DMS114 treated with DMSO at 0.1 percent for 48 hours (cell line): Measurements from ENCODE around the gene LDLRAD4.

ENCODE experiments used
- DNase-seq: peaks from one replicate; lab custom pipeline; 2025; ENCODE audit not compliant: unreplicated experiment; lab: John Stamatoyannopoulos, UW

LDLRAD4 gene

DNA sequence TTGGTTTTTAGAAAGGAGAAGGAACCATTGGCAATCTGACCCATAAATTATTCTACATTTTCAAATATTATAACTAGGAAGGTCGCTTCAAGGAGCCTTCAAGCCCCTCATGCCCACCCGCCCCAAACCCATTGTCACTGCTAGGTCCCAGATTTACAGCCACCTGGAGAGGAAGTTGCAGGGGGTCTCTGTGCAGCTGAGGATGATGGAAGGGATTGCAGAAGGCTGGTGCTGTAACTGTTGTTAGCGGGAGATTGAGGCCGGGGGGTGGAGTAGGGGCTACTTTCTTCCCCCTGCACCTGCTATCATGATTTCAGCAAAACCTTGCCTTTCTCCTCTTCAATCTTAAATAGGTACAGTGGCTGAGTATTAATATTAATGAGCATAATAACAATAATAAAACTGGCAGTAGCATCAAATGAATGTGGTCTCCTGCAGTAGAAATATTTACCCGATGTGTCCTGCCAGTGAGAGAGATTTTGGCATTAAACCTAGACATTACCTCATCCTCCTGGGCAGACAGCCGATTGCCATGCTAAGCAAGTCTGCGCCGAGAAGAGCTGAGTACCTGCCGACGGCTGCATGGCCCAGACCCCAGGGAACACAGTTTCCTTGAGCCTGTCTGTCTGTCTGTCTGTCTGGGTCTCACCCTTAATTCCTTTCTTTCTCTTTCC is 282.4 kb downstream of the LDLRAD4 start:
- DNase-seq, result no peak

DNA sequence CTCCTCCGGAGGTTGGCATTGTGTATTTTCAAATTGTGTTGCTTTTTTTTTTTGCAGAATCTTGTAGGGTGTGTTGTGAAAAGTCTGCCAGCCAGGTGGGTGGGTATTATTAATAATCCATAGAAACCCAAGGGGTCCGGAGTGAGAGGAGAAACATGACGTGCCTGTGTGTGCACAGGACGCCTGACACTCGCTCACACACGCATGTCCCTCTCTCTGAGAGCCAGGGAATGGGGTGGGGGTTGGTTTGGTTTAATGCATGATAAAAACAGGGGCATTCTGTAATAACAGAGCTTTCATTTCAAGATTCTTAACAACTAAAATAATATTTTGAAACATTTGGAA is 283.0 kb downstream of the LDLRAD4 start:
- DNase-seq, result no peak

DNA sequence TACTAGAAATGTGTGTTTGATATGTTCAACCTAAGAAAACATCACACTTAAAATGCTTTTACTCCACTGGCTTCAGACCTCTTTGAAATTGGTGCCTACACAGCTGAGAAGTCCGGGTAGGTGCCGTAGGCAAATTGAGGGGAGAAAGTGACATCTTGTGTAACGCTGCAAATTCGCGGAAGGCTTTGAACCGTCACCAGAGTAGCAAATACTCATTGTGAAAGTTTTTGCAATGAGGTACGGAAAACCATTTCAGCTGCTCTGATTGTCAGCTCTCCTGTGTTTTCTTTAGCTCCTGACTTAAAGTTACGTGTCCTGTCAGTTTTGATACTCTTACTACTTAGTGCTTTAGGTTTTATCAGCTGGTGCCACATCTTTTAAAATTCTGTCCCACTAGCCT is 283.3 kb downstream of the LDLRAD4 start:
- no peak for DNase-seq

DNA sequence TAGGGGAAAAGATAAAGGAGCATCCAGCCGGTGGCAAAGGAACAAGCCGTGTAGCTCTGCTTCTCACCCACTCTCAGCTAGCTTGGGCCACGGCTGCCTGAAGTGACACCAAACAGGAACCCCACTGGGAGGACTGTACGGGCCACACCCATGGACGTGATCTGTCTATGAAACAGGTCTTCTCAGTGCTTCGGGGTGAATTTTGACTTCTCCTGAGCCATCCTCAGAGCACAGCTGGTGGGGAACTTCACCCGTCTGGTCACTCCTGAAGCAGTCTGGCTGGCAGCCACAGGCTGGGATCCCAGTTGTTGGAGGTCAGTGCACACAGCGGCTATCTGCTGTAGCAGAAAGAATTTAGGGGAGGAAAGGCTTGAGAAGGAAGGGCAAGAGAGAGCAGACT is 284.0 kb downstream of the LDLRAD4 start:
- no peak for DNase-seq

DNA sequence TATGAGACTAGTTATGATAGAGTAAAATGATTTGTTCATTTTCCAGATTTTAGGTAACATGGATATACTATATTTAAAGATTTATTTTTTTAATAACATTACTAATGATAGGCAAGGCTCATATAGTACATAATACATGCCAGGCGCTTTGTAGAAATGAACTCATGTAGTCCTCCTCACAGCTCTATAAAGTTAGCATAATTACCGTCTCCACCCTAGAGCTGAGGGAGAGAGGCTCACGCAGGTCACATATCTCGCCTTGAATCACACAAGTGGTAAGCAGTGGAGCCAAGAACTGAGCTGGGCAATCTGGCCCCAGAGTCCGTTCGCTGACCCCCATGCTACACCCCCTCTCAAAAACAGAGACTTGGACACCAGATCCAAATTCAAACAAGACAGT is 285.3 kb downstream of the LDLRAD4 start:
- DNase-seq, result no peak

DNA sequence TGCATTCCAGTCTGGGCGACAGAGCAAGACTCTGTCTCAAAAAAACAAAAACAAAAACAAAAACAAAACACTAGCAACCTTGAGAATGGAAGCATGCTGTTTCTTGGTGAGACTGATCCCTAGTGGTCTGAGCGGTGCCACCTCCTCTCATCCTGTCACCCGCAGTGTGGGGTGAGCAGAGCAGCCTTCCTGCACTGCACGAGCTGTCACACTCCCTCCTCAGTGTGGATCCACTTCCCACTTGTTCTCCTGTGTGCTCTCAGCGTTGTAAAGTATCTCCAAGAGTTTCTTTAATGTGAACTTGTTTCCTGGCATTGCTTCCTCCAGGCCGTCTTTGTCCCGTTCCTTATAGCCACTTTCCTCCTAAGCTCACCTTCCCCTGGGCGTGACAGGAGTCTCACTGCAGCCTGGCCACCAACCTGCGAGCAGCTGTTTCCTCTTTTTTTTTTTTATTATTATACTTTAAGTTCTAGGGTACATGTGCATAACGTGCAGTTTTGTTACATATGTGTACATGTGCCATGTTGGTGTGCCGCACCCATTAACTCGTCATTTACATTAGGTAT is 287.3 kb downstream of the LDLRAD4 start:
- no peak for DNase-seq

DNA sequence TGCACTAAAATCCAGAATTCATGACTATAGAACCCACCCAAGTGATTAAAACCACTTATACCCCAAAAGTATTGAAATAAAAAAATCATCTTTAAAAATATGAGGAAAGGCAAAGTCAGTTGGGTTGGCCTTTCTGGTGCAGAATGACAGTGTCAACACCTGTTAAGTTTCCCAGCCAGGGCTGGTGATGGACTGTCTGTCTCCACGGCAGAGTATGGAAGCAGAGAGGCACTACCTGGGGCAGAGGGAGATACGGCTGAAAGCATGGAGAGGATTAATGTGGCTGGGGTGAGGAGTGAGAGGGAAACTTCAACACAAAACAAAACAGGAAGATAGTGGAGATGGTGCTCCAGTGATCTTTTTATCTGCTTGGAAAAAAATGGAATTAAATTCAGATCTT is 292.0 kb downstream of the LDLRAD4 start:
- DNase-seq, result no peak

DNA sequence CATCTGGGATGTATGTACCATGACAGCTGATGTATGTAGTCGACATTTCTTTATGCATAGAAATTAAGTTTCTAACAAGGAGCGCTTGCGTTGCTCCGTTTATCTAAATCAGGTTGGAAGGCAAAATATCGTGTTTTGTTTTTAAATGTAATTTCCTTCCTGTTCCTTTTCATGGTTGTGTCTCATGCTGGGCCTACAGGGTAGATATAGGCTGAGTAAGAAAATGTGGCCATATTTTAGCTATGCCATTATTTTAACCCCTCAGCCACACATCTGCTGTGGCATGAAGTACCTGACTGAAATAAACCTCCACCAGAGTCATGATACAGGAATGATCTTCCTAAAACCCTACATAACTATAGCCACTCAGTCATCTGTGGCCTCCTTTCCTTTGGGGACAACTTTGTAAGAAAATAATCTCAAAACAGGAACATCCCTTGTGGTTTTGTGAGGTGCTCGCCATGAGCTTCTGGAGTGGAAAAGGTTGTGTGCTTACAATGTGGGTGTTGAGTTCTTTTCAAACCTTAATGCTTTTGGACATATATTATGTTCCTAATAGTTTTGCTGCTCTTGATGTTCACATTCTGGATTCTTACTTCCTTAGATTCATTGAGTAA is 293.5 kb downstream of the LDLRAD4 start:
- no peak for DNase-seq

DNA sequence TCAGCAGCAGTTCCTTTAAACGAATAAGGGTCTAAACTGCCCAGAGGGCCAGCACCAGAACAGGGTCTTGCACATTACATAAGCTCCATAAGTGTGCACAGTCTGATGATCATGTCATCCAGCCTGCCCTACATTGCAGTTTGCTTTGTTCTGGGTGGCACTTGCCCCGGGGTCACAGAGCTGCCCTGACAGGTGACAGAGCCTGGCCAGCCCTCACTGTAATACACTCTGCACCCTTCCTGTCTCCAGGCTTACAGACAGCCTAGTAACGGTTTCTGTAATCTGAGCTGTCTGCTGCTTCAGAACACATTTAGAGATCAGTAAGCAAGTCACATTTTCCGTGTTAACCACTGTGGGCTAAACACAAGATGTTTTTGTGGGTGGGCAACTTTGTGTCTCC is 294.5 kb downstream of the LDLRAD4 start:
- DNase-seq, result no peak

DNA sequence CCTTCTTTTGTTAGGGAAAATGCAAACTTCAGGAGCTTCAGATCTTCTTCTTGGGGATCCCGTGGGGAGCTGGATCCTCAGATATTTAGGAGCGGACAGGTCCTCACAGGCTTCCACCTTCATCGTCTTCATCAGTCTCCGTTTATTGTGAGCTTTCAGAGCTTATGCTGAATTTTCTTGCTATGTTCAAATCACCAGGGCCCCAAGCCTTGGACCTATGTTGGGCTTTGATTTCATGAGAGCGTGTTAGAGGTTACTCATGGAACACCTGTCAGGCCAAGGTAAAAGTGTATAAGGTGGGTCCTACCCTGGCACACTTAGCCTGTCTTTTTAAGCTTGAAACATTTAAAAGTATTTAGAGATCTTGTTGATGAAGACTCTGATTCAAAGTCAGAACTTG is 294.9 kb downstream of the LDLRAD4 start:
- DNase-seq, result no peak

DNA sequence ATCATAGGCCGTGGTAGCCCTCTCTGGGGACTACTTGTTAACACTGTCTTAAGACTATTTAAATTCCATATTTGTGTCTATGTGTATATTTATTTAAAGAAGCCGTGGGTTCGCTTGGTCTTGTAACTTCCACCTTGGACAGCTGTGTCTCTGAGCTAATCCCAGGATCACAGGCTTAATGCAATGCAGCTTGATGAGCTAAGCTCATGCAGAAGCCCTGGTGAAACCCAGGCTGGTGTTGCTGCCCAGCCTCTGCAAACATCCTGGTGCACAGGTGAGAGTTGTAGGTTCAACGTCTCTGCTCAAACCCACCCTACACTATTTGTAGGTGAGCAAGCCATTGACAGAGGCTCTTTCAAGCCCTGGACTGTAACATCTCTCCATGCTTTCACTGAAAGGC is 296.0 kb downstream of the LDLRAD4 start:
- DNase-seq, result no peak

DNA sequence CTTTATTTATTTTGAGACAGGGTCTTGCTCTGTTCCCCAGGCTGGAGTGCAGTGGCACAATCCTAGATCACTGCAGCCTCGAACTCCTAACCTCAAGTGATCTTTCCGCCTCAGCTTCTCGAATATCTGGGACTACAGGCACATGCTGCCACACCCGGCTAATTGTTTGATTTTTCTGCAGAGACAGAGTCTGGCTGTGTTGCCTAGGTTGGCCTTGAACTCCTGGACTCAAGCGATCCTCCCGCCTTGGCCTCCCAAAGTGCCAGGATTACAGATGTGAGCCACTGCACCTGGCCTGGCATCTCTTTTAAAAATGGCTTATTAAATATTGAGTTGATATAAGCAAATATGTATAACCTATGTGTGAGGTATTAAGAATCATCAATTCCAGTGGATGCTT is 298.3 kb downstream of the LDLRAD4 start:
- no peak for DNase-seq

DNA sequence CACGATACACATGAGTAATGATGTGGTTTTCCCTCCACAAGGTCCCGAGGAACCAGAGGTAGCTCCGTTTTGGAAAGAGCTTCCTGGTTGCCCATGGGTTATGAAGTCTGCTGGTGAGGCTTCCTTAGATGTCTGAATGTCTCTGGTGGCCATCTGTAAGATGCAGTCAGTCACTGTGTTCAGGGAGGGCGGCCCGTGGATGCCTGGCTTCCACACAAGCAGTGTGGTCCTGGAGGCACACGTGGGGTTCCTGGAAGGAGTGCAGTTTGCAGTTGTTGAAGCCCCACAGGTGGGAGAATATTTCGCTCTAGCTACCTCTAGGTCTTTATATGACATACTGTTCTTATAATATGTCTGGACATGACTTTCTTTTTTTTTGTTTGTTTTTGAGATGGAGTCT is 298.8 kb downstream of the LDLRAD4 start:
- DNase-seq, result no peak

DNA sequence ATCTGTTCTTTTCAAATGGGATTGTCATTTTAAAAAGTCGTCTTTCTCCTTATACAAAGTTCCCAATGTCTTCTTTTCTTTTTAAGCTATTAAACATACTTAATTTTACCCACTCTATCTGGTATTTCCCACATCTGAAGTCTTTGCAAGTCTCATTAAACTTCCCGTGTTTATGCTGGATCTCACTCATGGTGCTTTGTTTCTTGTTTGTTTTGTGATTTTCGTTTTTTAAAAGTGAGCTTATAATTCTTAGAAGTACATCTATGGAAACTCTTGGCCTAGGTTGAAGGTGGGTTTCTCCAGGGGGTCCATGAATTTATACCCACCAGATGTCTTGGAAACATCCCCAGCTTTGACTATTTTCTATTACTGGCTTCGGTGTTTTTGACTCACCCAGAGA is 299.8 kb downstream of the LDLRAD4 start:
- DNase-seq, result no peak

DNA sequence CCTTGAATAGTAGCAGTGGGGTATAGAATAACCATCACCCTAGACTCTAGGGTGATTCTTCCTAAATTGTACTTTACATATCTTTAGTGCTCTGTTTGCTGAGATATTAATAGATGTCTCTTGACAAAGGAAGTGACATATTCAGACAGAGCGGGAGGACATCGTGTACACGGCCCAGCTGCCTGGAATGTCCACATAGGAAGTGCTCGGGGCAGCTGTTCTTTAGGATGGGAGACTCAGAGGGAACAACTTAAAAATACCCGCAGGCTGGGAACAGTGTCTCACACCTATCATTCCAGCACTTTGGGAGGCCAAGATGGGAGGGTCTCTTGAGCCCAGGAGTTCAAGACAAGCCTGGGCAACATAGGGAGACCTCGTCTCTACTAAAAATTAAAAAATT is 301.7 kb downstream of the LDLRAD4 start:
- no peak for DNase-seq

DNA sequence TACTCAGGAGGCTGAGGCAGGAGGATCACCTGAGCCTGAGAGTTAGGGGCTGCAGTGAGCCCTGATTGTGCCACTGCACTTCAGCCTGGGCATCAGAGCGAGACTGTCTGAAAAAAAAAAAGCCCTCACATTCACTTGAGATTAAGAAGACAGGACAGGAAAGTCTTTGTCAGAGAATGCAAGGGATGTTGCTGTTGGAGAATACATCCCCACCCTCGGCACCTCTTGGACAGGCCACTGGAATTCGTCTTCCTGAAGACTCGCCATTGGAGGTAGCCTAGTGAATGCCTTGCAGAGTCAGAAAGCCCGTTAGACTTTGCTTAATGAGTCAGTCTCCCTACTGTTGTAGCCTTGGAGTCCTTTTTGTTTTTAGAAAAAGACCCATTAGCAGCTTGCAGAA is 302.2 kb downstream of the LDLRAD4 start:
- DNase-seq, result no peak

DNA sequence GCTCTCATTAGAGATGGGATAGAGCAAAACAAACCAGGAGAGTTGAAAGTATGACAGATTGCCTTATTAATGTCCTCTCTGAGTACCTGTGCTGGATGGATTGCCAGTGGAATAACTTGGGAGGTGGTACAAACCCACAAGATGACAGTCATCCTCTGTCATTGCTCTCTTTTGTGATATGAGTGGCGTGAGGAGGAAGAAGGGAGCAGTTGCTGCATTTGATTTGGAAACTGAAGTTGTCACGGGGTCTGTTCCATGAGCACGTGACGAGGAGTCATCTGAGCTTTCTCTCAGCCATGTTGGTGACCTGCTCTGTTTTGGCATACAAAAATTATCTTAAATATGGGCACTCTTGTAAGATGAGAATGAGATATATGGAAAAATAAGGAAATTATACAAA is 302.9 kb downstream of the LDLRAD4 start:
- DNase-seq, result no peak

DNA sequence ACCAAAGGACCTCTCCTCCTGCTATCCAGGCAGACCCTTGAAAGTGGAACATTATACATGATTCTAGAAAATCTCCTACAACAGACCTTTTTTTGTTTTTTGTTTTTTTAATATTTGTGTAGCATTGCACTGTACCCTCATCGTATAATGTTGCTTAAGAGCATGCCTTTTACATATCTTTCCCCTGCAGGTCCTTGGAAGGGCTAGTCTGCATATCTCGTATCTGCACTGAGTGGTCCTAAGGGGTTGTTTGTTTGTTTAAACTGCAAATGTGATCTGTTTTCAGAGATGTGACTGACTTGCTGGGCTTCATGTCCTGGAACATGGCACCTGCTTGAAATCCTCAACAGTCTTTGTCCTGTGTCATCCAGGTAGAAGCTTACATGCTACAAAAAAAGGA is 303.7 kb downstream of the LDLRAD4 start:
- DNase-seq, result no peak

DNA sequence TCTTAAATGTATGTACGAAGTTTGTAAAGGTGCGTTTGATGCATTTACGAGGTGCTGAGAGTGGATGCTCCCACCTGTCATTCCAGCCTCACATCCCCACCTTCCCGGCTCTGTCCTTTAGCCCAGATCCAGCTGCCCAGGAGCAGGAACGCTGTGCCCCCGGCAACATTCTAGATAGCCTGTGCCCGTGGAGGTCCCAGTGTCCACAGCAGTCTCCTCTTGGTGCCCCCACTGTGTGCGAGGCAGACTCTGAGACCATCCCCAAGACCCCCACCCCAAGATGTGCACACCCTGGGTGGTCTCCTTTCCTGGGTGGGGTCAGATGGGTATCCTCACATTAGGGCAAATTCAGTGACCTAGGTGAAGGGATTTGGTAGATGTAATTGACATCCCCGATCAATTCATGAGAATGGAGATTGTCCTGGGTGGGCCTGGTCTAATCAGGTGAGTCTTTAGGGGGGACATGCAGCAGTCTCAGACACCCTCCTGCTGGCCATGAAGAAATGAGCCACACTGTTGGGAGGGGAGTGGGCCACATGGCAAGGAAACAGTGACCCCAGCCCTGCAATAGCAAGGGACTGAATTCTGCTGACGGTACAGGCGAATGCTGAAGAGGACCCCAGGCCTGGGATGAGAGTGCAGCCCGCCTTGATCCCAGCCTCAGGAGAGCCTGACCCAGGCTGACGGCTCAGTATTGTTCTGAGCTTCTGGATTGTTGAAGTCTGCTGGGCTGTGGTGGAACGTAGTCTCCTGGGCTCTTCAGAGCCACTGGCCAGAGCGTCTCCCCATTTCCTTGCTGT is 304.5 kb downstream of the LDLRAD4 start:
- DNase-seq, result no peak

DNA sequence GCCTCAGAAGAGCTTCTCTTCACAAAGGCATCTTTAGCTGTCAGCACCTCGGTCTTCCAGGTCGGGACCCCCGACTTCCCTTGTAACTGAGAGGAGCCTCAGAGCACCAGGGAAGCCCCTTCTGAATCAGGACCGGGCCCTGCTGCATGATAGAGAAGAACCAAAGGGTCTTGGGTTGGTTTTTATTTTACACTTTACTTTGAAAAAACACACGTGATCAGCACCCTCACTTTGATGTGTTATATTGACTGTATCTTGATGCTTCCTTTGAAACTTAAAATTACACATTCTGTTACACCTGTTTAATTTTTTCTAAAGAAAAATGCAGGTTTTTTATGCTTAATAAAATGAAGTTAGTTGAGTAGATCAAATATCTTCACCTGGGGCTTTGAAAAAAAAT is 305.5 kb downstream of the LDLRAD4 start:
- no peak for DNase-seq

DNA sequence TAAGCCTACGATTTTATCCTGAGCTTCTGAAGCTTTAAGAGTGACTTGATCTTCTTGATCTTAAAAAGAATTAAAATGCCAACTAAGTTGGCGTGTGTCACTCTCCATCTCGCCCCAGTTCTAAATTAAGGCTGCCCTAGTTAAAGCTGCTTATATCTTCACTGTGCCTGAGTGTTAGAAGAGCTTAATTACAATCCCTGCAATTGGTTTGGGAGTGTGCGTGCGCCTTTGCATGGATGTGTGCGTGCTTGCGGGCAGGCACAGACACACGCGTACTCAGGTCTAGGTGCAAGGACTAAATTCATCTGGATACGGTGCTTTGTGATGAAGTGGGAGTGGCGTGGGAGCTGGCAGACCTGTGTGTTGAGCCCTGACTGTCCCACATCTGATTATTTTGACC is 306.3 kb downstream of the LDLRAD4 start:
- DNase-seq, result no peak

DNA sequence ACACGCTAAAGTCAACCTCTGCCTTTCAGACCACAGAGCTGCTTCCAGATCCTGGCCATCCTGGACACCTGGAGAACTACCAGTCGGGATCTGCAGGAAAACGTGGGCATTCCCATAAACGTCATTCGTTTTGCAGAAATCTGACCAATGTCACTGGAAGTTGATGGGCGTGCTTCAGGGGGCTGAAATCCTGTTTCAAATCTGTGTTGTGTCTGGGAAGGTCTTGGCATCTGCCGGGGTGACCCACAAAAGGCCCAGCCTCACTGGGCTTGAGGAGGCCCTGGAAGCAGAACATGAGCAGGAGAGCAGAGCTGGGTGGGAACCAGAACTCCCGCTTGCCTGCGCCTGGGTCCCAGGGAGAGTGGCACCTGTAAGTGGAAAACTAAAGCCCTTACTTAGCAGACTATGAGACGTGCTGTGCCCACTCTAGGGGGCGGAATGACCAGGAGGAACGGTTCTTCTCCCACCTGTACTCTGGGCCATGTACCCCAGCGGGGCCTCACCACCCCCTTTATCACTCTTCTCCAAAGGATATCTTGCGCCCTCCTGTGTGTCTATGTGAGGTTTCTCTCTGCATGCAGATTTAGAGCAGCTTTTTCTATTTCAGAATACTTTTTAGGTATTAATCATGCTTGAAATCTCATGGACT is 306.9 kb downstream of the LDLRAD4 start:
- no peak for DNase-seq
